Stimulated activated CD4-positive, alpha-beta T cell treated with anti-CD3 and anti-CD28 coated beads, Interleukin-4, amount 100 ng/mL, for 24 hours (primary cell): ENCODE results near the gene RAD51D.
A peak's percentile ranks its signal among the peaks of the same experiment; 100 is the strongest.
"Not testable (repeated sequence)": the region's sequence is repeated elsewhere in the genome, so short reads cannot be mapped to it uniquely, and the experiment has no call there.

ENCODE experiments used
- DNase-seq: peaks from one replicate; pipeline ENCODE4 v3.0.0-alpha.2; 2020

Gene RAD51D

DNA sequence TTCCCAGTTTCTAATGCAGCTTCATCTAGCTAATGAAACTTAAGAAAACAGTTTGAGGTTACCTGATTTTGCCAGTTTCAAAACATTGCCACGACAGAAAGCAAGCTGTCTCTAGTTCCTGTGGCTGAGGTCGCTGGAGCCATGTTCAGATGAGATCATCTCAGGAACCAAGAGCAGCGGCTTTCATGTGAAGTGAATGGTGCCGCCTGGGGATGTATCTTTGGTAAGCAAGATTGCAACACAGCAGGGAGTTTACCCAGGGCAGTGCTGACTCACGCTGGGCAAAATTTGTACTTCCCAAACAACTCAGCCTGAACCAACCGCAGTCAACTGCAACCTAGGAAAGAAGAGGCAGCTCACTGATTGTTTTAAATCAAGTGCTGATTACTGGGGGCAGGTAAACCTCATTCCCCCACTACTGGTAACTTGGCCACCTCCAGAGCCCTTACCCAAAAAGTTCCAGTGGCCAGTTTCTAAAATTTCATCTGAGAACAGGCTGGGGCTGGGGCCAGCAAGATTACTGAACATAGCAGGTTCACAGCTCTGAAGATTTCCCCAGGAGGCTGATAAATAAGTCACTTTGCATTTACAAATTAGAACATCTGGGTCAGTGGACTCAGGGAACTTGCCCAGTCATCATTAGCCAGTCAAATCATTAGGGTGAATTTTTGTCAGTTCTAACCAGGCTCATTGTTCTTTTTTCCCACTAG, 56.0 kb downstream of the RAD51D start, which contains the start of gene RFFL:
RFFL (minus strand) TSS at position 194 of the 710 bp plus-strand sequence. CDS start 37,154 bp downstream, outside the sequence.
- DNase-seq: peak; percentile 93

DNA sequence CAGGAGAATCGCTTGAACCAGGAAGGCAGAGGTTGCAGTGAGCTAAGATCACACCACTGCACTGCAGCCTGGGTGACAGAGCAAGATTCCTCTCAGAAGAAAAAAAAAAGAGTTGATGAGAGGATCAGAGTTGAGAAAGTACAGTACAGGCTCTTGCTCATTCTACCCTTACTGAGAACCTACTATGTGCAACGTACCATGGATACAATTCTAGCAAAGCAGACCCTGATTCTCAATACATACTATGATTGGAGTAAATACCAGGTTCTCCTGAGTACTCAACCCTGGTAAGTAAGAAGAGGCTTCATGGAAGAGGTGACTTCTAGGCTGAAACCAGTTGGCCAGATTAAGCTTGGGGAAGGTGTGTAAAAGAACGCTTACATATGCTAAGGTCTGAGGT, 57.4 kb downstream of the RAD51D start:
- DNase-seq: no peak

DNA sequence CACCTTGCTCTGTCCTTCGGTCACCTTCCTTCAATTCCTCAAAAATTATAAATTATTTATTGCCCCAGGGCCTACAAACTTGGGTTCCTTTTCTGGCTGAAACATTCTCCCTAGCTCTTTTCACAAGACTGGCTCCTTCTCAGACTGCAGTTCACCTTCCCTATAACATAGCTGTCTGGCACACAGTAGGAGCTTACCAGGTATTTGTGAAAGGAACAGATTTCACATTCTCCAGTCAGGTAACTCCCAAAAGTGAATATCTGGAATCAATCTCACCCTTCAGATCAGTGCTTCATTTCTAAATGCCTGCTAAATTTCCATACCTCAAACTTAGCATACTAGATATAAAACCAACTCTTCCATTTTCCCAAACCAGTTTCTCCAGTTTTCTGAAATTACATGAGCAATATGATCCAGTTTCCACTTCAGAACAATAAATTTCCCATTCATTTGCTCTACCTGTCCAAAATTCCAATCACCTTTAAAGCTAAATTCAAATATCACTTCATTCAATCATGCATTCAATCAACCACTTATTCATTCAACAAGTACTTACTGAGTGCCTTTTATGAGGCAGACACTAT, 62.2 kb downstream of the RAD51D start:
- no peak for DNase-seq

DNA sequence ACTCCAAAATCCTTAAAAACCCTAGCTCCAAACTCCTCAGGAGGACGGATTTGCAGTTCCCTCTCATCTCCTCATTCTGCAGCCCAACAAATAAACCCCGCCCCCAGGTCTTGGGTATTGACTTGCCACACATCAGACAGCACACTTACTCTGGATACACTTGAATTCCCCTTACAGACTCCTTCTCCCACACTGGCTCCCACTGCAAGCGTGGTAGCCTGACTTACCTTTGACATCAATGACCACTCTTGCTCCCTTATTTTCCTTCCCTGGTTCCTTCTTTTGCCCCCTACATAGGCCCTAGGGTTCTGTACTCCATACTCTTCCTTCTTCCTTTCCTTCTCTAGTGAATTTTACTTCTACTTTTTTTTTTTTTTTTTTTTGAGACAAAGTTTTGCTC, 63.6 kb downstream of the RAD51D start:
- DNase-seq: no peak

DNA sequence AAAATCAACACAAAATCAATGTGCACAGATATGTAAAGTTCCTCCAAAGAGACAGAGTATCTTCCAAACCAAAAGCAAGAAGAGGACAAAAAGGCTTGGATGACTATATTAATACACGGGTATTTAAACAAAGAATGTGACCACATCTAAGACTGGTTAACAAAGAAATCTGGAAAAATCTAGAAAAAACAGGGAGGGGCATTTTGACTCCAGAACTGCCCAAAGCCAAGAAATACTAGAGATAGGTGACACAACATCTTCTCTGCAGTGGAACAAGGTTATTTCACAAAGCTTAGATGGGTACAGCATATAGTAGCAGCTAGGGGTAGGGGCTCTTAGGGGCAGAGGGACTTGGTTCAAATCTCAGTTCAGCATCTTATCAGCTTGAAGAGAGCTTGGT, 66.5 kb downstream of the RAD51D start:
- no peak for DNase-seq

DNA sequence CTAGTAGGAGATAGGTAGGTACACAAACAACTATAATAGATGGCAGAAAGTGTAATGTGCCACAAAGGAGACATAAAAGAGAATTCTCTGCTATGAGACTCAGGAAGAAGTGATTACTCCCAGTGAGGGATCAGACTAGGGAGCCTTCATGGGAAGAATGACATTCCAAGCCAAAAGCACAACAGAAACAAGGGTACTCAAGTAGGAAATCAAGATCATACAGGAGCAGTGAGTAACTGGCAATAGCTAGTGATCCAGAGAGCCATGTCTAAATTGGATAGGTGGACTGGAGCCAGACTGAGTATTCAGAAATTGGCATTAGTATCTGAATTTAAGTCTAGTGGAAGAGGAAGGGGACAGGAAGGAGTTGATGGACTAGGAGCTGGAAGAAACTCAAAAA, 66.9 kb downstream of the RAD51D start:
- no peak for DNase-seq

DNA sequence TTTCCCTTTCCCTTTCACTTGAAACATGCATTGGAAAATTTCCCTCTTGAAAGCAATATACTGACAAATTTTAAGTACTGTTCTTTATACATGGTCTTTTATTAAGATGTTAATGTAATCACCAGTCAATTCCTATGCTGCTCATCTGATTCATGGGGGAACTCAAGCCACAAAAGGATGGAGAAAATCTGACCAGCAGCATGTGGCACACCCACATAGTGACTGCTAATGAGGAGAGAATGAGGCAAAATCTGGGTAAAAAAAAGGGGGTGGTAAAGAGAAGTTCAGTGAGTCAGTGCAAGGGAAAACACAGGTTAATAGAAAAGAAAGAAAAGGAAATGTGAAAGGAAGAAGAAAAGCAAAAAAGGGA, 67.4 kb downstream of the RAD51D start:
- DNase-seq: no peak

DNA sequence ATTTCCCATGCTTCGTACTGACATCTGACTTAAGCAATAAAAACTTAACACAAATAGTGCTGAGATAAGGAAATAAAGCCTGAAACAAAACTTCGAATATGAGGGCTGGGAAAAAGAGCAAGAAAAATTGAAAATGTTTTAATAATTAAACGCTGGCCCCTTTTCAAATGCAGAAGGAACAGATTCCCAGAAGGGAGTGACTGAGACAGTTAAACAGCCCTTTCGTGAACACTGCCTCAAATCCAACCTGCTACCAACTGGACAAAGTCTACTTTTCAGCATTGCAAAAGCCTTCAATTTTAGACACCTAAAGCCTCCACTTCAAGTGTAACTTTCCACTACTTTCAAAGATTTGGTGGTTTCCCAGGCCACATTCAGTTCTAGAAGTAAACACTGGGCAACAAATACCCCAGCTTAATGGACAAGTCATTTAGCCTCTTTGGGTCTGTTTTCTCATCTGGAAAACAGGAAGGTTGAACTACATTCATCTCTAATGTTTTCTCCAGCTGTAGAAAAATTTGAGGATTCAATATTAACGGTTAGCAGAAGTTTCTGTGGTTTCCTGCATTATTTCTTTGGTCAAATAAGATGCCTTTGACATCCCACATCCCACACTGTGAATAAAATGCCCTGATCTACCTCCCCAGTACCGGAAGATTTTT, 68.0 kb downstream of the RAD51D start:
- no peak for DNase-seq

DNA sequence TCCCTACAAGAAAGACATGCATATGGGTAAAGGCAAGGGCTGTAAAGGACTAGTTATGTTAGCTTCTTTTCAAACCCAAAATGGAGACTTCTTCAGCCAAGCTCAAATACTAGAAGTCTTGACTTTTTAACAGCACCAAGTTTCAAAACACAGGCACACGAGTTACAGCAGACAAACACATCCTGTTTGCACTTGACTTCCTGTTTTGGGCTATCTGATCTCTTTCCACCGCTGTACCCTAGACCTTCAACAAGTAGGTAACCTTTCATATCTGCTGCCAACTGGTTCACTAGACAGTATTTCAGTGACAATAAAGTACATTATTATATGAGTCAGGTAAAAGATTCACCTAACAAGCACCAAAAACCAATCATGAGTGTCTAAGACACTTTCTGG, 68.5 kb downstream of the RAD51D start:
- peak; percentile 37 for DNase-seq

DNA sequence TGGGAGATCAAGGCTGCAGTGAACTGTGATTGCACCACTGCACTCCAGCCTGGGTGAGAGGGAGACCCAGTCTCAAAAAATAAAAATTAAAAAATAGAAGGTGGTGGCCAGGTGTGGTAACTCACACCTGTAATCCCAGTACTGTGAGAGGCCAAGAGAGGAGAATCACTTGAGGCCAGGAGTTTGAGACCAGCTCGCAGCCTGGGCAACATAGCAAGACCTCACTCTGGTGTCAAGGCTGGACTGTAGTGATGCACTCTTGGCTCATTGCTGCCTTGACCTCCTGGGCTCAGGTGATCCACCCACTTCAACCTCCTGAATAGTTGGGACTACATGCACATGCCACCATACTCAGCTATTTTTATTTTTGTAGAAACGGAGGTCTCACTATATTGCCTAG, 69.5 kb downstream of the RAD51D start:
- DNase-seq: no peak

DNA sequence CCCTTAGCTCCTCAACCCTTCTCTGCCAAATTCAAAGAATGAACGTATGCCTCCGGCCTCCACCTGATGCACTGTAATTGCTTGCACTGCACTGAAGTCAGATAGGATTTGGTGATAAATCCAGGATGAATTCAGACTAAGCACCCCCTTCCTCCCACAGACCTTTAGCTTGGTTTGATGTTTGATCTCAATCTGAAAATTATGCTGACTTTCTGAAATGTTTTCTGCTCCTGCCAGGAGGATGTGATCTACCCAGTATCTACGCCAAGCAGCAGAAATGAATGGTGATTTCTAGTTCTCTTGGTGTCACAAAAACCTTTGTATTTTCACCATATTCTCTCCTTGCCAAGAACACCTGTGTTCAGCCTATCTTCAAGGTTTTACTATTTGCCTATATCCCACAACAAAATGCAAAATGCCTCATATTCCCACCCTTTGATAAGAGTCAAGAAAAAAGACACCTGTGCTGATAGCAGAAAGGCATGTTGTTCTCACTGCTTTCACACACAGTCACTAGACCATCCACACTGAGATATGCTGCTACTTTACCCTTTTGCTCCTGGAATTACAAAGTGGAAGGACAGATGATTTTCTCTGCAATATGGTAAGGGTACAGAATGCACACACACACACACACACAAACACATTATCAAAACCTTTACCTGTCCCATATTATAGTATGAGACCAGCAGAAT, 70.8 kb downstream of the RAD51D start:
- no peak for DNase-seq

DNA sequence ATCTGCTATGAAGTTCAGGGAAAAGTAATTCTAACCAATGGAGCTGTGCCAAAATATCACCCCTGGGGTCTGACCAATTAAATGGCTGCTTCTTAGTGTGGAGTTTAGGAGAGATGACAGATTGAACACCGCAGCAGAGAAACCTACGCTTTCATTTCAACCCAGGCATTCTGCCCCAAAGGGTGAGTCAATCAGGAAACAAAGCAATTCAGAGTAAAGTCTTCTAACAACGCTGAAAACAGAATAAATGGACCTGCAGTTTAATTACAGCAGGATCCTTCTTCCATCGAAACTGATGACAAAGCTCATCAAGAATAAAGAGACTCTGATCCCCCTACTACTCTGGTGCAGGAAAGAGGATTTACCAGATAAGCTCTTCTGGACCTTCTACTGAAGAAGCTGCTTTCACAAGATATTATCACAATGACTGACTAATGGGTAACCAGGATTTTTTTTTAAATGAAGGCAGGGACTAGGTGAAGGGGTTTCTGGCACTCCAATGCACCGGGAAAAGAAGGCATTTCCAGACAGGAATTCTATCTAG, 72.8 kb downstream of the RAD51D start:
- peak; percentile 78 for DNase-seq

DNA sequence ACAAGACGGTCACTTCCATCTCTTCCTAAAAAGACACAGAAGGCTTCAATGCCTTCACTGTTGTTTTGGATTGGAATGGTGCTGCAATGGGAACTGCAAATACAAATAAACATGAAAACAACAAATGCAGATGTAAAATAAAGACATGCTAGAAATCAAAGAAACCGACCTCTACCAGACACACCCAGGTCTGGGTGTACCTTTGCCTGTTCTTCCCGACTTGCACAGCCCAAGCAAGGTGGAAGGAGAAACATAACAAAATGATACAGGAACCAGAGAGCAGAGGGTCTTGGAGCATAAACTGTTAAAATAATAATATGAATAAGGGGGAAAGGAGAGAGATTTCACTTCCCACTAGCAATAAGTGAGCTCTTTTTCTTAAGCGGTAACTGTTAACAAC, 73.4 kb downstream of the RAD51D start:
- no peak for DNase-seq

DNA sequence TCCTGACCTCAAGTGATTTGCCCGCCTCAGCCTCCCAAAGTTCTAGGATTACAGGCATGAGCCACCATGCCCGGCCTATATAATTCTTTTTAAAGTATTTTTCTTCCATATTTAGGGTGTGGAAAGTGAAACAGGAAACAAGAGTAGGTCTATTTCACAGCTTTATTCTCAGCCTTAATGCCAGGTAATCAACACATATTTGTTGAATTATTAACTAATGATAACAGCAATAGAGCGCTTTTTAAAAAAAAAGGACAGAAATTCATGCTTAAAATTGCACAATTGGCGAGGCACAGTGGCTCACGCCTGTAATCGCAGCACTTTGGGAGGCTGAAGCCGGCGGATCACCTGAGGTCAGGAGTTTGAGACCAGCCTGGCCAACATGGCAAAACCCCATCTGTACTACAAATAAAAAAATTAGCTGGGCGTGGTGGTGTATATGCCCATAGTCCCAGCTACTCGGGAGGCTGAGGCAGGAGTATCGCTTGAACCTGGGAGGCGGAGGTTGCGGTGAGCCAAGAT, 74.1 kb downstream of the RAD51D start:
- not testable (repeated sequence) for DNase-seq

DNA sequence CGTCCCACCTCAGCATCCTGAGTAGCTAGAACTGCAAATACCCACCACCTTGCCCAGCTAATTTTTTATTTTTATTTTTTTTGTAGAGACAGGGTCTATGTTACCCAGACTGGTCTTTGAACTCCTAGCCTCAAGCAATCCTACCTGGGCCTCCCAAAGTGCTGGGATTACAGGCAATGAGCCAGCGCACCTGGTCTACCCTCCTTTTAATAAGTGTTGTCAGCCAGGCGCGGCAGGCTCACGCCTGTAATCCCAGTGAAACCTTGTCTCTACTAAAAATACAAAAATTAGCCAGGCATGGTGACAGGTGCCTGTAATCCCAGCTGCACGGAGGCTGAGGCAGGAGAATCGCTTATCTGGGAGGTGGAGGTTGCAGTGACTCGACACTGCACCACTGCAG, 75.5 kb downstream of the RAD51D start:
- DNase-seq: no peak
